Daoy (cell line): ENCODE results near the gene VSIG10L2. TPM values are rescaled to one million over a fixed set of nuclear protein-coding genes. Genes with fewer than 3 reads are reported as not detected.
"Not testable (repeated sequence)": the region's sequence is repeated elsewhere in the genome, so short reads cannot be mapped to it uniquely, and the experiment has no call there.

Experiments used
- DNase-seq: peaks from one replicate; pipeline ENCODE4 v3.0.0-alpha.2; 2015; ENCODE audit warnings: low read depth
- total RNA-seq: library from RNA; depleted of rRNA; stranded (reverse); fragments of >200 nt; shearing (Covaris generic); gene quantifications from 2 replicates; pipeline ENCODE4 v1.2.3, GENCODE V29; 2014

VSIG10L2 gene
- total RNA-seq, 1 experiment from 2014 or later: not detected

- no peak for DNase-seq
Measured at GRCh38 chr11:125960771-125961170, 14.9 kb downstream of the VSIG10L2 start.

- no peak for DNase-seq
Measured at GRCh38 chr11:125967515-125967914, 21.7 kb downstream of the VSIG10L2 start.

DNA sequence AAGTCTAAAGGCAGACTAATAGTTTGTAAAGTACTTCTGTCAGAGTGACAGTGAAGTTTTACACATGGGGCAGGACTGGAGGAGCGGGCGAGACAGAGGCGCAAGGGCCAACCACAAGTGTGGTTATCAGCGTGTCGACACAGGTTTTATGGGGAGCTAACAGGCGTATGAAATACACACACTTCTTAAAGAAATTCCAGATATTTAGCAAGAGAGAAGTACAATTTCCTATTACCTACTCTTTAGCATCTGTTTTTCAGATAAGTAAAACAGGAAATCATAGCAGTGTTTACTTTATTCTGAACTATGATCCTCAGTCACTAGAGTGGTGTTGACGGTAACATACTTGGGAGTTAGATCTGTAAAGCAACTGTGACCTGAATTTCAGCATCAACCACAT lies 22.5 kb downstream of the VSIG10L2 start:
- no peak for DNase-seq

DNA sequence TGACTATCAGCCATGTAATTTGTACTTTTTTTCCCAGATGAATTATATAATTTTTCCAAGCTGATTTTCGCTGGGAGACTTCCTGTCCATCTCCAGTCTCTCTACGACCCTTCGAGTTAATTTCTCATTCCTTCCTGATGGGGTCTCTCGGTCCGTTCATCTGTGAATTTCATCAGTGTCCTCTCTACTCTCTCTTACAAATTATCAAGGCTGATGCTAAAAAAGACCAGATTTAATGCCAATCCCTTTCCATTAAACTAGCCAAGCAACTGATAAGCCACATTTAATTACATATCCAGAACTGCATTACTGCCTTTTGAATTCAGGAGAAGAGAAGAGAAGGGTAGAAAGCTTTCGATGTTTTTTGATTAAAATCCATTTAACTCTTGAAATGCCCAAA lies 25.8 kb downstream of the VSIG10L2 start:
- DNase-seq: no peak

DNA sequence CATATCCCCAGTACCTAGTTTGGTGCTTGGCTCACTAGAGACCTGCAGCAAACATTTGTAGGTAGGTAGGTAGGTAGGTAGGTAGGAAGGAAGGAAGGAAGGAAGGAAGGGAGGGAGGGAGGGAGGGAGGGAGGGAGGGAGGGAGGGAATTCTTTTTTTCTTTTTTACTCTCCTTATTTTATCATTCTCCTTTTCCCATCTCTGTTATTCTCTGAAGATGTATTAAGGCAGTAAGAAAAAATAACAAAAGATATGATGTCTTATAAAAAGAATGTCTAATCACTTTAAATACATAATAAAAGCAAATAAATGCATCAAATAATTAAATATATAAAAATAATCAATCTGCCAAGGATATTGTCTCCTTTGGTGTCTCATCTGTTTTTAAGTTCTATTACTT lies 28.4 kb downstream of the VSIG10L2 start:
- DNase-seq: no peak

DNA sequence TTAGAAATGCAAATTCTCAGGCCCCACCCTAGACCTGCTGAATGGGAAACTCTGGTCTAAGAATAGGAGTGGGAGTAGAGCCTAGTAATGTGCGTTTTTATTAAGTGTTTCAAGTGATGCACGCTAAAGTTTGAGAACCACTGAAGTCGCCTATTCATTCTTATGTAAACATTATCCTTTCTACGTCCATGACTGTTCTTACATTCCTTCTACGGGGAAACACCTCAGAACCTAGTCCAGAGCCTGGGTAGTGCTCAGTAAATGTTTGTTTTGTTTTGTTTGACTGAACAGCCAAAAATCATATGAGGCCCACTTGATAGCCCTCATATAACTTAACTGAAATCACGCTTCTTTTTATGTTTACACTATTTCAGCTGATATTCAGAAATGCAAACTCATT lies 29.8 kb downstream of the VSIG10L2 start:
- DNase-seq: no peak

- no peak for DNase-seq
Measured at GRCh38 chr11:125976156-125976555, 30.3 kb downstream of the VSIG10L2 start.

GRCh38 chr11:125977333-125977732 lies 31.5 kb downstream of the VSIG10L2 start:
- DNase-seq: no peak

GRCh38 chr11:125978181-125978716 lies 32.4 kb downstream of the VSIG10L2 start:
- DNase-seq: no peak

DNA sequence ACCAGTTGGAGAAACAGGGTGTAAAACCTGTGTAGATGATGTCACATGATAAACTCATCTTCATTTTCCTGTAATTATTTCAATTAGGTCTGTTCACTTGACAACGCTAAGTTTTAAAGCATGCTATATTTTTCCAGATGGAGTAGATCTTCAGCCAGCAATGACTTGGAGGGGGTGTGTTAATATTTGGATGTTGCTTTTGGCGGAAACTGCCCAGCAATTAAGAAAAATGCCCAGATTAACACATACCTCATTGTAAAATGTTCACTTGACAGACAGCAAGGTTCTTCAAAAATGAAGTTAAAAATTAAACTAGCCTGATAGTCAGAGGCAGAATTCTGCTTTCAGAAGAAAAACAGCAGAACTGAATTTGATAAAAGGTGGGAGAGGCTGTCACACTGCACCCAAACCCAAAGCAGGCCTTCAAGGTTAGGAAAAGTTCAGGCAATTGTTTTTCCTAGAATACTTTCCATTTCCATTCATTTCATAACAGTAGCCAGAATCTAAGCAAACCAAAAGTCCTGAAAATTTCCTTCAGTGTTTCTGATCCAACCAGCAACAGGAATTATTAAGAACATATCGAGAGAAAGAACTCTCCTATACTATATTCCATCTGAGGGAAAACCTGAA lies 33.0 kb downstream of the VSIG10L2 start:
- no peak for DNase-seq

DNA sequence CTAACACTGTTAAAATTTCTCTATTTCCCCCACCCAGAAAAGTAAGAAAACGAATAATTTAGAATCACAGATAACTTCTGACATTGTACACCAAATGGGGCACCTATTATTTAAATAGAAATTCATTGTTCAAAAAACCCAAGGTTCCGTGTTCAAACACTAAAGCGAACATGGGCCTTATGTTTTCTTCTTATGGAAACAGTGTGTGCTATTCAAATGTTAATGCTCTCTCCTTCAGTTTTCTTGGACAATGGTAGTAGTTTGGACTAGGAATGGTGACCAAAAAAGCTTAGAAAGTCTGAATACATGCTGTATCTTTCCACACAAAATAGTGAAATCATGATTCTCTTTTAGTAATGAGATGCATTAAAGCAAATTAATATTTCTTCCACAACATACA lies 33.7 kb downstream of the VSIG10L2 start:
- DNase-seq: no peak

GRCh38 chr11:125980436-125980835 lies 34.6 kb downstream of the VSIG10L2 start:
- DNase-seq: no peak

GRCh38 chr11:125982348-125982730 lies 36.5 kb downstream of the VSIG10L2 start:
- DNase-seq: no peak

DNA sequence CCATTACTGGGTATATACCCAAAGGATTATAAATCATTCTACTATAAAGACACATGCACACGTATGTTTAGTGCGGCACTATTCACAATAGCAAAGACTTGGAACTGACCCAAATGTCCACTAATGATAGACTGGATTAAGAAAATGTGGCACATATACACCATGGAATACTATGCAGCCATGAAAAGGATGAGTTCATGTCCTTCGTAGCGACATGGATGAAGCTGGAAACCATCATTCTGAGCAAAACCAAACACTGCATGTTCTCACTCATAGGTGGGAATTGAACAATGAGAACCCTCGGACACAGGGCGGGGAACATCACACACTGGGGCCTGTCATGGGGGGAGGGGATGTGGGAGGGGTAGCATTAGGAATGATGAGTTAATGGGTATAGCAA lies 40.1 kb downstream of the VSIG10L2 start:
- not testable (repeated sequence) for DNase-seq

DNA sequence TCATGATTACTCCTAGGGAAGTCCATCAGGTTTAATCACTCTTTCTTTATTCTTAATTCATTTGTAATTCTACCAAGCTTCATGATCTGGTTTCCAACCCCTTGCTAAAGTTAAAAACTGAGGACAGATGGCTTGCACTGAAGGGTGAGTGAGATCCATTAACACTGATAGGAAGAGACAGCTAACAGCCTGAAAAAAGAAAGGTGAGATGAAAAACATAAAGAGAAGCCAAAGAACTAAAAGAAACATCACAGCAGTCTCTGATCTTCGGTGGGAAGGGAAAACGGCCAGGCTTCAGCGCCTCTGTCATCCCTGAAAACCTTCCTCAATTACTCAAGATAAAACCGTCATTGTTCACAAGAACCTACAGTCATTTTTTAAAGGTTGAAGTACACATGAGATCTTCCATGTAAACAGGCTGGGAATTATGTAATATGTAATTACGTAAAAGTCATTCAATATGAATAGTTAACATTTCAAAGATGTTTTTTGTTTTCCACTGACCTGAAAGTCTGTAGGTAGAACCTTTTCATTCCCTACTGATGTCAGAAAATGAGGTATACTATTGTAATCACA lies 41.3 kb downstream of the VSIG10L2 start:
- no peak for DNase-seq

- peak; percentile 56 for DNase-seq
Measured at GRCh38 chr11:125990244-125990643, 44.4 kb downstream of the VSIG10L2 start.

DNA sequence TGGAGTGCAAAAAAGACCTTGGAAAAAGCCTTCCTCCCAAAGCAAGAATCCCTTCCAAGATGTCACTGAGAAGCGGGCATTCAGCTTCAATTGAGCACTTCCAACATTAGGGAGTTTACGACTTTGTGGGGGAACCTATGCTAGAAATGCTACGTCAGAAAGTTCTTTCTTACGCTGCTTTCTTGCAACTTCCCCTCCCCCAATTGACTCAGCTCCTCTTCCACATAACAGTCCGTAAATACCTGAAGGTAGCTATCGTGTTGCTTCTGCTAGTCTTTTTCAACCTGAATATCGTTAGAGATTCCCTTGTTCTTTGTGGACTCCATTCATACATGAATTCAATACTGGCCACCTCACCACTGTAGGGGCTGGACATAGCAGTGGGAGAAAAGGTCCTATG lies 47.0 kb downstream of the VSIG10L2 start:
- no peak for DNase-seq

DNA sequence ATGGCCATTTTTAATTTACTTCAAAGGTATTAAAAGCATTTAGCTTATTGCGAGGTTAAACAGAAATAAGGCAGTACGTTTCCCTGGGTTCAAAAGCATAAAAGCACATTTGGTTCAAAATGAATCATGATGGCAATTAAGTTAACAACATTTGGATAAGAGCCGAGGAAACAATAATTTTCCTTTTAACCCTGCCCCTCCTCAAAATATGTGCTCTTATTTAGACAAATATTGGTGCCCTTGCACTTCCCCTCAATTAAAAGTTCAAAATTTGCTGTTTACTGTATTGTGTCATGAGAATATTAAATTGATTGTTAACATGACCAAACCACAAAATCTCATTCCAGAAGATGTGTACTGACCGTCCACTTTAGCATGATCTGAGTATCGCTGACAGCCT lies 48.7 kb downstream of the VSIG10L2 start:
- DNase-seq: no peak

DNA sequence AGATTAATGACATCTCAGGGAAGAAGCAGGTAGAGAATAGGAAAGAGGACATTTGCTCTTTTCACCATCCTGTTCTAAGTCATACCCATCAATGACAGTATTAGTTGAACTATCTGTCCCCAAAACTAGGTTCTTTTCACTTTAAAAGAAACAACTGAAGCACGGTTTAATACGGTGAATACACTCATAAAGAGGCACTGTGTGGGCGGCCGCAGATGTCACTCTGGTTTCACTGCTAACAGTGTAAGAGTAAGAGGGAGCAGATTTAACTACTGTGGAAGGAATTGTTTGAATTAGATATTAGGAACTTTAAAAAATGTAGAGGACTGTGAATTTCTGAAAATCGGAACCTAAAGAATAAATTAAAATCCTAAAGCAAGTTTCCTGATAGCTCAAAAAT lies 49.5 kb downstream of the VSIG10L2 start:
- no peak for DNase-seq

GRCh38 chr11:125998267-125998666 lies 52.4 kb downstream of the VSIG10L2 start:
- DNase-seq: no peak

DNA sequence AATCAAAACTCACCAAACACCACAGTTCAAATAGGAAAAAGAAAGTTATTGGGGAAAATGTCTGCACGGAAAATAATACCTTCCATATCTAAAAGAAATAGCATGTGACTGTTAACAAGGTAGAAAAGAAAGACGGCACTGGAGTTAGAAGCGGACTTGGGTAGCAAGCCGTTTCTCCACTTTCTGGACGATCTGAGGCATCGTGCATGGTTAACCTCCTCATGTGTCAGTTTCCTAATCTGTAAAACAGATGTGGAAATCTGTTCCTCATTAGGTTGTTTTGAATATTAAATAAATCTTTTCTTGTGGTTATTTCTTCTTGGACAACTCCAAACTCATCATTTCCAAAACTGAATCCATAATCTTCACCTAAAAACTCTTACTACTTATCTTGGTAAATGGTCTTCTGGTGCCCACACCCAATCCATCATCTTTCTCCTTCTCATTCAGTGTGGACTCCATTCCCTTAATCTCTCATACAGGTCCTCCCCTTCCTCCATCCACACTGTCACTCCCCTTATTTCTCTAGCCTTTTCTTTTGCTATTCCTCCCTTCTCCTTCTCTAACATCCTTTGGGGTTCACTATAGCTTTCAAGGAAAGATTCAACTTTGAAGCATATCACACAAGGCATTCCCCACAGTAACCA lies 53.5 kb downstream of the VSIG10L2 start:
- DNase-seq: no peak

DNA sequence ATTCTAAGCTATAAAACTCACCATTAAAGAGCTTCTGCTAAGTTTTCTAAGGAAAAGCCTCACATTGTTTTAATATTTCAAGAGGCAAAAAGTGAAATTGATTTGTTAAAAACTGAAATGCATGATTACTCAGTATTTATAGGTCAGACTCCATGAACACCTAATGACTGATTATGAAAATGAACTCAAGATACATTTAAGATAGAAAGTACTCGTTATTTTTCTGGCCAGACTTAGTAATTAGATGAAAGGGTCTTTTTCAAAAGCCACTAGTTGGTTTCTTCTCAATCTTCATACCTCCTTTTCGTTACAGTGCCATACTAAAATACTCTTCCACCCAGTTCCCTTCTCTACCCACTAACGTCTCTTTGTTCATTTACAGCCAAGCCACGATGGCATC lies 56.3 kb downstream of the VSIG10L2 start:
- DNase-seq: no peak
